Measurements from ENCODE around the gene MYPOP.
A peak's percentile ranks its signal among the peaks of the same experiment; 100 is the strongest.

Gene MYPOP

DNA sequence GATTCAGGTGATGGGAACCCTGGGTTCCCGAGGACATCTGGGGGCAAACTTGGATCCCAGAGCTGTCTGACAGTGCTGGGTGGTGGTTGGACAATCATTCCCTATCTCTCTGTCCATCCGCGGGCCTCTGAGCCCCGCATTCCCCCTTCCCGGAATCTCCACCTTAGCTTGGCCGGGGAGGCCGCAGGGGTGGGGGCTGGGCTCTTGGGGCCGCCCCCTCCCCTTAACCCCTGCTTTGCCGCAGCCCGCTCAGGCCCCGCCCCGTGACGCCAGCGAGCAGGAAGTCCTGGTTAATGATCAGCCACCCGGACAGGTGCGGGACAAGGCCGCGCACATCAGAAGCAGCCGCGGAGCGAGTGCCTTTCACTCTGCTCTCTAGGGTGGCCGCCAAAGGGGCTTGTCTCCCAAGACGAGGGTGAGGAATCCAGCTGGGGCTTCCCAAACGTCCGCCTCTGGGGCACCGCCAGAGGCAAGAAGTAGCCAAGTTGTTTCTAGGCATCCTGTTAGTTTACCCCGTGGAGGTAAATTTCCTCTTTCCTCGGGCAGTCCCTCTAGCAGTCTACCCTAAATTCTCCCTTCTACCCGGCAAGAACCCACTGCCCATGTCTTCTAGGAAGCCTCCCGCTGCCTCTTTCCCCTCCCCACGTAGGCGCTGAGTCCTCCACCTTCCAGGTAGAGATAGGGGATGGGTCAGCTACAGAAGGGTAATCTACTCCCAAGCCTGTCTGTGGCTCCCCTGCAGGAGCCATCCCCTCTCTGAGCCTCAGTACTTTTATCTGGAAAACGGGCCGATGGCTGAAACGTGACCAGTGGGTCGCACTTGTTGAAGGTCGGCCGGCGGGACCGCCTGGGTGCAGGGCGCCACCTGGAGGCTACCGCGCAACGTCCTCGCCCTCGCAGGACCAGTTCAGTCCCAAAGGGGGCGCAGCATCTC is 19.5 kb downstream of the MYPOP start:
- peak; percentile 92 for DNase-seq (ENCODE audit: low spot score)

GRCh38 chr19:45881909-45882528 is 20.4 kb downstream of the MYPOP start:
- TF ChIP-seq CTCF (IDR thresholded peaks at IDR 0.05; ENCODE audit: extremely low read depth, missing control alignments) = no peak
- no peak for DNase-seq (ENCODE audit: low spot score)

More for the DNA sequence above, 19.5 kb downstream of the MYPOP start:
- TF ChIP-seq CTCF (IDR thresholded peaks at IDR 0.05; ENCODE audit: extremely low read depth, missing control alignments) = peak; percentile 100

GRCh38 chr19:45881082-45881908 is 21.1 kb downstream of the MYPOP start:
- no peak for DNase-seq (ENCODE audit: low spot score)

GRCh38 chr19:45879971-45880370 is 22.4 kb downstream of the MYPOP start:
- TF ChIP-seq CTCF (IDR thresholded peaks at IDR 0.05; ENCODE audit: extremely low read depth, missing control alignments) = no peak
- DNase-seq (ENCODE audit: low spot score) = no peak

More at GRCh38 chr19:45881082-45881908, 21.1 kb downstream of the MYPOP start:
- TF ChIP-seq CTCF (IDR thresholded peaks at IDR 0.05; ENCODE audit: extremely low read depth, missing control alignments) = no peak

- no peak for TF ChIP-seq CTCF (IDR thresholded peaks at IDR 0.05; ENCODE audit: extremely low read depth, missing control alignments)
- DNase-seq (ENCODE audit: low spot score) = no peak
These were observed 23.4 kb downstream of the MYPOP start for GRCh38 chr19:45879055-45879454.

- no peak for TF ChIP-seq CTCF (IDR thresholded peaks at IDR 0.05; ENCODE audit: extremely low read depth, missing control alignments)
- DNase-seq (ENCODE audit: low spot score) = no peak
These were observed 24.2 kb downstream of the MYPOP start for GRCh38 chr19:45878043-45878794.

Data from GM20000 (cell line).